ENCODE measurements around the gene EMP2.

EMP2 gene

GRCh38 chr16:10502776-10503175 lies 77.6 kb downstream of the EMP2 start:
- Histone ChIP-seq H3F3A (ENCODE audit: low read depth) (no peaks in the 10 kb centered on the region), H4K20me1 (ENCODE audit: insufficient read depth, low read length, poor library complexity, severe bottlenecking) (no peaks in the 10 kb centered on the region), H3K36me3 (ENCODE audit: insufficient read depth, low read length) (no peaks in the 10 kb centered on the region), H3K9ac (ENCODE audit: low read depth, low read length, poor library complexity, severe bottlenecking) (no peak overlapping the region), H3K4me3 (ENCODE audit: low read length, poor library complexity, severe bottlenecking) (no peak overlapping the region), H3K9me3 (ENCODE audit: insufficient read depth, low read depth, low read length) (no peaks in the 10 kb centered on the region), H3K4me2 (ENCODE audit: low read depth, low read length, poor library complexity, severe bottlenecking) (no peak overlapping the region), H3K9me2 (replicated peaks; ENCODE audit: low read depth, low read length) (no peaks in the 10 kb centered on the region), H3K79me2 (ENCODE audit: insufficient read depth, low read length) (no peaks in the 10 kb centered on the region), H3K27me3 (ENCODE audit: insufficient read depth, low read length, poor library complexity, severe bottlenecking) (no peaks in the 10 kb centered on the region), H2AFZ (ENCODE audit: low read length) (no peak overlapping the region), H3K4me1 (ENCODE audit: insufficient read depth, low read length, poor library complexity, severe bottlenecking) (no peaks in the 10 kb centered on the region)
- TF ChIP-seq CTCF (conservative IDR thresholded peaks at IDR 0.05; ENCODE audit: low read length): no peak
- no peak for TF ChIP-seq EZH2phosphoT487 (IDR thresholded peaks at IDR 0.05; ENCODE audit: borderline replicate concordance)

GRCh38 chr16:10501016-10501607 lies 79.3 kb downstream of the EMP2 start:
- no peak overlapping the region for H3K4me2 ChIP-seq (ENCODE audit: low read depth, low read length, poor library complexity, severe bottlenecking)
- H3K9me3 ChIP-seq (ENCODE audit: insufficient read depth, low read depth, low read length): no peaks in the 10 kb centered on the region
- H3K36me3 ChIP-seq (ENCODE audit: insufficient read depth, low read length): no peaks in the 10 kb centered on the region
- H3K4me1 ChIP-seq (ENCODE audit: insufficient read depth, low read length, poor library complexity, severe bottlenecking): no peaks in the 10 kb centered on the region
- no peaks in the 10 kb centered on the region for H3F3A ChIP-seq (ENCODE audit: low read depth)
- no peaks in the 10 kb centered on the region for H4K20me1 ChIP-seq (ENCODE audit: insufficient read depth, low read length, poor library complexity, severe bottlenecking)
- H3K79me2 ChIP-seq (ENCODE audit: insufficient read depth, low read length): no peaks in the 10 kb centered on the region
- H3K27me3 ChIP-seq (ENCODE audit: insufficient read depth, low read length, poor library complexity, severe bottlenecking): no peaks in the 10 kb centered on the region
- H3K9ac ChIP-seq (ENCODE audit: low read depth, low read length, poor library complexity, severe bottlenecking): no peak overlapping the region
- H3K9me2 ChIP-seq (replicated peaks; ENCODE audit: low read depth, low read length): no peaks in the 10 kb centered on the region
- TF ChIP-seq EZH2phosphoT487 (IDR thresholded peaks at IDR 0.05; ENCODE audit: borderline replicate concordance) (no peak), CTCF (conservative IDR thresholded peaks at IDR 0.05; ENCODE audit: low read length) (peak; percentile 24)
- no peak overlapping the region for H3K4me3 ChIP-seq (ENCODE audit: low read length, poor library complexity, severe bottlenecking)
- no peak overlapping the region for H2AFZ ChIP-seq (ENCODE audit: low read length)

- no peaks in the 10 kb centered on the region for H3K9me3 ChIP-seq (ENCODE audit: insufficient read depth, low read depth, low read length)
- no peaks in the 10 kb centered on the region for H3K4me1 ChIP-seq (ENCODE audit: insufficient read depth, low read length, poor library complexity, severe bottlenecking)
- no peak overlapping the region for H2AFZ ChIP-seq (ENCODE audit: low read length)
- TF ChIP-seq EZH2phosphoT487 (IDR thresholded peaks at IDR 0.05; ENCODE audit: borderline replicate concordance) (no peak), CTCF (conservative IDR thresholded peaks at IDR 0.05; ENCODE audit: low read length) (no peak)
- no peaks in the 10 kb centered on the region for H3K27me3 ChIP-seq (ENCODE audit: insufficient read depth, low read length, poor library complexity, severe bottlenecking)
- no peak overlapping the region for H3K4me3 ChIP-seq (ENCODE audit: low read length, poor library complexity, severe bottlenecking)
- no peaks in the 10 kb centered on the region for H3F3A ChIP-seq (ENCODE audit: low read depth)
- H3K36me3 ChIP-seq (ENCODE audit: insufficient read depth, low read length): no peaks in the 10 kb centered on the region
- H3K9me2 ChIP-seq (replicated peaks; ENCODE audit: low read depth, low read length): no peaks in the 10 kb centered on the region
- no peaks in the 10 kb centered on the region for H4K20me1 ChIP-seq (ENCODE audit: insufficient read depth, low read length, poor library complexity, severe bottlenecking)
- no peaks in the 10 kb centered on the region for H3K79me2 ChIP-seq (ENCODE audit: insufficient read depth, low read length)
- no peak overlapping the region for H3K4me2 ChIP-seq (ENCODE audit: low read depth, low read length, poor library complexity, severe bottlenecking)
- no peak overlapping the region for H3K9ac ChIP-seq (ENCODE audit: low read depth, low read length, poor library complexity, severe bottlenecking)
Measured at GRCh38 chr16:10500582-10500981, 79.8 kb downstream of the EMP2 start.

Data from Loucy (cell line).